WI38 (cell line): ENCODE measurements around the gene LUC7L2.
"Not testable (repeated sequence)": the region's sequence is repeated elsewhere in the genome, so short reads cannot be mapped to it uniquely, and the experiment has no call there.

Experiments used
- H3K4me3 ChIP-seq: 2 replicates; pipeline ENCODE4 v1.5.1; 2011; ENCODE audit warnings: low read depth, mild to moderate bottlenecking, control low read depth, low read length
- CTCF ChIP-seq: IDR thresholded peaks from 2 replicates; pipeline ENCODE4 v1.5.1; 2012; ENCODE audit warnings: low read depth, mild to moderate bottlenecking, control low read depth, low read length

Gene LUC7L2

GRCh38 chr7:139424004-139424403 is 64.3 kb downstream of the LUC7L2 start:
- no peak overlapping the region for H3K4me3 ChIP-seq
- TF ChIP-seq CTCF, result no peak

- H3K4me3 ChIP-seq, result not testable (repeated sequence)
Measured at GRCh38 chr7:139425701-139426100, 66.0 kb downstream of the LUC7L2 start.

DNA sequence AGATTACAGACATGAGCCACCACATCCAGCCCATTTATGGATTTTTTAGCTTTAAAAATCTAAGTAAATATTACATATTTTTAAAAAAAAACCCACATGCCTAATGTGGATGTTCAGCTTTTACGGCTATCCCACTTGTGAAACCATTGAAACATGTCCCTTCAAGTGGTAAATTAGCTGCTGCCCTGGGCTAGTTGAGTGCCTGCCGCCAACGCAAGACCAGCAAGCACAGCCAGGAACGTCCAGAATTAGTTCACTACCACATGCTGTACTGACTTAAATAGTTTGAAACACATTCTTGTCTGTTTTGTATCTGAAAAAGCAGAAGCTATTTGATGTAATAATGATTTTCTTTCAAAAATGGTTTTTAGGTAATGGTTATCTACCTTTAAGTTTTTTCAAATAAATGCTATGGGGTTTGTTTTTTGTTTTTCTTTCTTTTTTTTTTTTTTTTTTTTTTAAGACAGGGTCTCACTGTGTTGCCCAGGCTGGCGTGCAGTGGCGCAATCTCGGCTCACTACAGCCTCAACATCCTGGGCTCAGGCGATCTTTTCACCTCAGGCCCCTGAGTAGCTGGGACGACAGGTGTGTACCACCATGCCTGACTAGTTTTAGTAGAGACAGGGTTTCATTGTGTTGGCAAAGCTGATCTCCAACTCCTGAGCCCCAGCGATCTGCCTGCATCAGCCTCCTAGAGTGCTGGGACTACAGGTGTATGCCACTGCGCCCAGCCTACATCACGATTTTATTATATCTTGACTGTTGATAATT is 66.7 kb downstream of the LUC7L2 start:
- H3K4me3 ChIP-seq, result no peak overlapping the region
- TF ChIP-seq CTCF, result no peak

GRCh38 chr7:139427029-139427420 is 67.3 kb downstream of the LUC7L2 start:
- no peak for TF ChIP-seq CTCF
- H3K4me3 ChIP-seq, result no peak overlapping the region

DNA sequence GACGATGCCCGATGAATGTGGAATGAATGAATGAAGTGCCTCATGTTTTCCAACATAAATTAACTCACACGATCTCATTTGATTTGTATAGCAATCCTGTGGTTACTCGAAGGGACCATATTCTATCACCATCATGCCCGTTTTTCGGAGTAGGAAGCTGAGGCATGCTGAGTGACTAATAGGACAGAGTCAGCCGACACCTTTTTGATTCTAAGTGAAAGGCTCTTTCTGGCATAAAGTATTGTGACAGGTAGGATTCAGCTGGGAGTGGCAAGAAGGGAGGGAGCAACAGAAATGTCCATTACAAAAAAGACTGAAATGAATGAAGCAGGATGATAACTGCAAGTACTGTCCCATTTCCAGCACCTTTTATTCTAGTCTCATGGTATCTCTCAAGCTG is 68.1 kb downstream of the LUC7L2 start:
- no peak overlapping the region for H3K4me3 ChIP-seq
- TF ChIP-seq CTCF, result no peak

- not testable (repeated sequence) for H3K4me3 ChIP-seq
Measured at GRCh38 chr7:139429735-139430134, 70.0 kb downstream of the LUC7L2 start.

GRCh38 chr7:139430443-139430842 is 70.7 kb downstream of the LUC7L2 start:
- no peak for TF ChIP-seq CTCF
- H3K4me3 ChIP-seq, result no peak overlapping the region

DNA sequence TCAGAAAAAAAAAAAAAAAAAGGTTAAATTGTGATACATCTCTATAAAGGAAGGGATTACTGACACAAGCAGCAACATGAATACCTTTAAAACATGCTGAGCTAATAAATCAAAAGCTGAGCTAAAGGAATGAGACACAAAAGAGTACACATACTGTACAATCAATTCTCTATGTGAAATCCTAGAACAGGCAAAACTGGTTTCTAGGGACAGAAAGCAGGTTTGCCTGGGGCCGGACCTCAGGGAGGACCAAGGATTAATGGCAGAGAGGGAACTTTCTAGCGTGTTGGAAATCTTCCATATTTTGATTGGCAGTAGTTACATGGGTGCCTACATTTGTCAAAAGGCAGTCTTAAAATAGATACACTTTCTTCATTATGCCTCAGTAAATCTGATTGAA is 71.3 kb downstream of the LUC7L2 start:
- no peak for TF ChIP-seq CTCF
- no peak overlapping the region for H3K4me3 ChIP-seq
